ENCODE results near the gene GDPGP1.

DNA sequence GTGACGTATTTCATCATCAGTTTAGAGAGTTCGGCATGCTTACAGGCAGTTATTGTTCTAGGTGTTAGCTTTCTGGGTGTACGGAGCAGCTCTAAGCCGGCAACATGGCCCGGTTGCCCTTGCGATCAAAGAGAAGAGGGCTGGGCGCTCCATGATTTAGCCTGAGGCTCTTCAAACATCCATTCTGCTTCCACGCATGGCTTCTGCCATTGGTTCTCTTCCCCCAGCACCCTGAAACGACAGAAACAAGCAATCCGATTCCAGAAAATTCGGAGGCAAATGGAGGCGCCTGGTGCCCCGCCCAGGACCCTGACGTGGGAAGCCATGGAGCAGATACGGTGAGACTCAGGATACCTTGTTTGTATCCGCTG, 32.0 kb downstream of the GDPGP1 start:
- TF ChIP-seq POLR2A (IDR thresholded peaks at IDR 0.05) (no peak), CTCF (IDR thresholded peaks at IDR 0.05) (no peak)
